Left lung (tissue), 10 donors: ENCODE data around the gene CHN1. TPM values are rescaled to one million over a fixed set of nuclear protein-coding genes. Genes with fewer than 3 reads are reported as not detected.

Source experiments
- ATAC-seq: fragments of 200-7000 bp; cut with Tn5 transposase; one replicate; pipeline ENCODE4 v1.9.1; 2020; ENCODE audit warnings: moderate library complexity
- DNase-seq, 4 donors: peaks; one replicate each; pipeline ENCODE4 v3.0.0-alpha.2; 2013 to 2020
- H3K27ac ChIP-seq, 2 donors: fragments of 200-600 bp; sonication (generic) in 1 of 2; one replicate each; pipeline versions ENCODE4 v1.5.0 to v1.8.0; 2020 to 2021
- H3K27me3 ChIP-seq, 2 donors: fragments of 200-600 bp; sonication (generic) in 1 of 2; one replicate each; pipeline versions ENCODE4 v1.5.0 to v1.8.0; 2020 to 2021
- H3K36me3 ChIP-seq, 2 donors: fragments of 200-600 bp; sonication (generic) in 1 of 2; one replicate each; pipeline versions ENCODE4 v1.5.0 to v1.8.0; 2020 to 2021
- H3K4me1 ChIP-seq, 2 donors: fragments of 200-600 bp; one replicate each; pipeline ENCODE4 v1.8.0; 2021
- H3K4me3 ChIP-seq, 2 donors: fragments of 200-600 bp; sonication (generic) in 1 of 2; one replicate each; pipeline versions ENCODE4 v1.5.0 to v1.8.0; 2020 to 2021; ENCODE audit warnings: mild to moderate bottlenecking in 1 of 2
- H3K9me3 ChIP-seq, 2 donors: fragments of 200-600 bp; sonication (generic) in 1 of 2; one replicate each; pipeline versions ENCODE4 v1.5.0 to v1.8.0; 2020 to 2021
- CTCF ChIP-seq, 2 donors: fragments of 200-600 bp; sonication (generic) in 1 of 2; IDR thresholded peaks; one replicate each; pipeline versions ENCODE4 v1.5.0 to v1.8.0; 2021; ENCODE audit warnings: antibody characterized with exemption in 2 of 2
- intact Hi-C, 2 donors: fragments of 100-400 bp; cut with DNase I; formaldehyde crosslinking; loops; one replicate each; pipeline versions ENCODE4 v1.11.2 to v1.14.2; 2022
- polyA plus RNA-seq, 6 donors: library from polyadenylated mRNA; unstranded; fragments of 120-200 nt; gene quantifications; one replicate each; pipeline ENCODE4 v1.2.1, GENCODE V29; 2013; ENCODE audit not compliant: insufficient read length in 6 of 6
- total RNA-seq, 2 donors: library from RNA; stranded (reverse); fragmentation: NEBNext Ultra II Directional; extraction: Animal tissue kit (Norgen Biotek cat#: 25700); gene quantifications; one replicate each; pipeline ENCODE4 v1.2.1, GENCODE V29; 2021
- donor health status: DM: no; HTN: yes; CAD: no.
- donor health status: DM: no; HTN: no; CAD: no.

Gene CHN1
- total and polyA plus RNA-seq, 8 donors: 27.4 to 170 (median 99.9) TPM

- no peaks in the 10 kb centered on the region for H3K4me1 ChIP-seq
- H3K27ac ChIP-seq: no peak overlapping the region
- H3K9me3 ChIP-seq: no peaks in the 10 kb centered on the region
- TF ChIP-seq CTCF (IDR thresholded peaks at IDR 0.05): no peak
- ATAC-seq (no peak), DNase-seq (peak in 1 of 4 donors; percentile 70)
- intact Hi-C loops: no loop called here
- H3K27me3 ChIP-seq: no peaks in the 10 kb centered on the region
- no peaks in the 10 kb centered on the region for H3K36me3 ChIP-seq
- H3K4me3 ChIP-seq: peak overlapping the region; percentile 5 to 24
Observed at GRCh38 chr2:174878537-174879147, 126.5 kb downstream of the CHN1 start.

- Histone ChIP-seq H3K36me3 (no peaks in the 10 kb centered on the region), H3K27me3 (no peaks in the 10 kb centered on the region), H3K4me3 (no peak overlapping the region), H3K27ac (no peak overlapping the region), H3K4me1 (no peaks in the 10 kb centered on the region), H3K9me3 (no peaks in the 10 kb centered on the region)
- TF ChIP-seq CTCF (IDR thresholded peaks at IDR 0.05): no peak
- intact Hi-C loops: no loop called here
- DNase-seq: peak in 1 of 4 donors; percentile 59
- no peak for ATAC-seq
Observed at GRCh38 chr2:174877751-174878150, 127.4 kb downstream of the CHN1 start.

GRCh38 chr2:174877301-174877700 is 127.9 kb downstream of the CHN1 start:
- no peak for TF ChIP-seq CTCF (IDR thresholded peaks at IDR 0.05)
- Histone ChIP-seq H3K36me3 (no peaks in the 10 kb centered on the region), H3K27me3 (no peaks in the 10 kb centered on the region), H3K4me3 (no peak overlapping the region), H3K27ac (no peak overlapping the region), H3K9me3 (no peaks in the 10 kb centered on the region), H3K4me1 (no peaks in the 10 kb centered on the region)
- DNase-seq (no peak), ATAC-seq (no peak)
- intact Hi-C loops: no loop called here

GRCh38 chr2:174874085-174874484 is 131.1 kb downstream of the CHN1 start:
- Histone ChIP-seq H3K9me3 (no peaks in the 10 kb centered on the region), H3K36me3 (no peaks in the 10 kb centered on the region), H3K4me1 (no peaks in the 10 kb centered on the region), H3K27me3 (no peaks in the 10 kb centered on the region), H3K27ac (no peak overlapping the region), H3K4me3 (no peak overlapping the region)
- intact Hi-C loops: no loop called here
- DNase-seq (peak in 2 of 4 donors; percentile 53 to 67), ATAC-seq (no peak)
- no peak for TF ChIP-seq CTCF (IDR thresholded peaks at IDR 0.05)

GRCh38 chr2:174873471-174873870 is 131.7 kb downstream of the CHN1 start:
- no peak for TF ChIP-seq CTCF (IDR thresholded peaks at IDR 0.05)
- Histone ChIP-seq H3K27ac (no peak overlapping the region), H3K4me1 (no peaks in the 10 kb centered on the region), H3K27me3 (no peaks in the 10 kb centered on the region), H3K9me3 (no peaks in the 10 kb centered on the region), H3K4me3 (no peak overlapping the region), H3K36me3 (no peaks in the 10 kb centered on the region)
- ATAC-seq: no peak
- intact Hi-C loops: no loop called here
- DNase-seq: no peak
